HG02759 (cell line): ENCODE data around the gene PRKCSH.
A peak's percentile ranks its signal among the peaks of the same experiment; 100 is the strongest.
"Not testable (repeated sequence)": the region's sequence is repeated elsewhere in the genome, so short reads cannot be mapped to it uniquely, and the experiment has no call there.

Experiments
- ATAC-seq: cut with Tn5 transposase; IDR thresholded peaks from one replicate; pipeline ENCODE4 v1.9.1; 2021; ENCODE audit warnings: mild to moderate bottlenecking, moderate library complexity; ENCODE audit not compliant: unreplicated experiment

The PRKCSH gene

DNA sequence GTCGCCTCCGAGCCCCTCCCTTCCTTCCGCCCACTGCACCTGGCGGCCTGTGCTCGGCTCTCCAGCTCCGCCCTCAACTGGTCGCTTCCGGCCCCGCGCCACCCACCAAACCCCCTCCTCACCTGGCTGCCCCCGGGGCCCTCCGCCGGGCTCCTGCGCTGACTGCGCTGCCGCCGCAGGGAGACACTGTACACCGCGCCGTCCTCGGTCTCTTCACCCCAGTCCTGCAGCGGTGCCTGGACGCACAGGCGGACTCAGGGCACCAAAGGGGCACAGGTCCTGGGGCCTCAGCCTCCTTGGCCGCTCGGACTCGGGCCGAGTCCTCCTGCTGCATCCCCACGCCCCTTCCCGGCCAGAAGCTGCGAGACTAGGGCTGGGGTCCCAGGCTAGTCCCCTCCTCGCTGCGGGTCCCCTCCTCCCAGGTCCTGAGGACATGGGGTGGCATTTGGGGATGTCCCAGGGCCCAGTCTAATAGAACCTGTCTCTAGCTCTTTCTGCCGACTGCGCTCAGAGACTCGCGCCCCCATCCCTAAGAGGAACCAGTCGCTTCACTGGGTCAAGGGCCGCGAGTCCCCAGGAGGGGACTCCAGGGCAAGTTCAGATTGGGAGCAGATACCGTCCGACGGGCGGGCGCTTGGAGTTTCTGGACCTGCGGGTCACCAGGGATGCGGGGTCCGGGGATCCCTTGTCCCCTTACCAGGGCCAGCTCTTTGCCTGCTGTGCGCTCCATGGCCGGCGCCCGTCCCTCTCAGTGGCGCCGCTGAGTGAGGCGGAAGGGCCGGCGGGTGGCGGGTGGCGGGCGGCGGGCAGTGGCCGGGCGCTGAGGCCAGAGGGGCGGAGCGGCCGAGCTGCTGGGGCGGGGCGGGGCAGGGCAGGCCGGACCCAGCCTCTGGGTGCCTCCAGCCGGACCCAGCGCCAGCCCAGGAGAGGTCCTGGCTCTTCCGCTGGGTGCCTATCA is 16.6 kb upstream of the PRKCSH start, which contains the start of gene RGL3:
Gene RGL3, minus strand, starts transcription at position 766 of the 958 bp plus-strand sequence. Its CDS starts 36 bp downstream, at position 730.
- ATAC-seq = no peak

DNA sequence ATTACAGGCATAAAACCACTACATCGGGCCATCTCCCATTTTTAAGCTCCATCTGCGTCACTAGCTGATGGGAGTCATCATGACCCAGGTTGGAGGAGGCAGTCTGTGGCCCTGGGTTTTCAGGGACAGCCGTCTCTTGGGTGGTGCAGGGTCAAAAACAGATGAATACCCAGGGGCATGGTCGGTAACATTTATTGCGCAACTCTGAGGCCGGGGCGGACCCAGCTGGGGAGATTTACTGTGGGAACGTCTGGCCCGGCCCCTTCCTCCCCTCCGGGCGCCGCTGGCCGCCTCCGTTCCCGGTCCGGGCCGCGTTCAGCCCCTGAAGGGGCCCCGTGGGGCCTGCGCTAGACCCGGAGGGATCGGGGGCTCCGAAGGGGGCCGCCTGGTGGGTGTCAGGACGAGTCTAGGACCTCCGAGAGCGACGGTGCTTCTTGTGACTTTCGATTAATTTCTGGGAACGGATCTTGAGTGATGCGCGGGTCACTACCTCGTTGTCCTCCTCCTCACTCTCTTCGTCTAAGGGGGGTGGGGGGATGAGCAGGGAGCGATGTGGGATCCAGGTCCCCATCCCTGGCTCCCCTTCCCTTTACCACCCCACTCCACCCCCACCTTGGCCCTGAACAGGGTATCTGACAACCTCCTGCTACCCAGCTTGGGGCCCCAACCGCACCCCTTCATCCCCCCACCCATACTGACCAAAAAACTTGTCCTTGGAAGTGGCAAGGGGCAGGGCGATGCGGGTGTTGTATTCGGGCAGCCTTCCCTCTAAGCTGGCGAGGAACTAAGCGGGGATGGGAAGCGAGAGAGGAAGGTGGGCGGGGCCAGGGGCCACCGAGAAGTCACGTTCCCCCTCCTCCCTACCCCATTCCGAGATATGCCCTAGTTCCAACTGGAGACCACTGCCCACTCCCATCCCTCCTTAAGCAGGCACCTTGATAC is 14.7 kb upstream of the PRKCSH start:
- no peak for ATAC-seq

DNA sequence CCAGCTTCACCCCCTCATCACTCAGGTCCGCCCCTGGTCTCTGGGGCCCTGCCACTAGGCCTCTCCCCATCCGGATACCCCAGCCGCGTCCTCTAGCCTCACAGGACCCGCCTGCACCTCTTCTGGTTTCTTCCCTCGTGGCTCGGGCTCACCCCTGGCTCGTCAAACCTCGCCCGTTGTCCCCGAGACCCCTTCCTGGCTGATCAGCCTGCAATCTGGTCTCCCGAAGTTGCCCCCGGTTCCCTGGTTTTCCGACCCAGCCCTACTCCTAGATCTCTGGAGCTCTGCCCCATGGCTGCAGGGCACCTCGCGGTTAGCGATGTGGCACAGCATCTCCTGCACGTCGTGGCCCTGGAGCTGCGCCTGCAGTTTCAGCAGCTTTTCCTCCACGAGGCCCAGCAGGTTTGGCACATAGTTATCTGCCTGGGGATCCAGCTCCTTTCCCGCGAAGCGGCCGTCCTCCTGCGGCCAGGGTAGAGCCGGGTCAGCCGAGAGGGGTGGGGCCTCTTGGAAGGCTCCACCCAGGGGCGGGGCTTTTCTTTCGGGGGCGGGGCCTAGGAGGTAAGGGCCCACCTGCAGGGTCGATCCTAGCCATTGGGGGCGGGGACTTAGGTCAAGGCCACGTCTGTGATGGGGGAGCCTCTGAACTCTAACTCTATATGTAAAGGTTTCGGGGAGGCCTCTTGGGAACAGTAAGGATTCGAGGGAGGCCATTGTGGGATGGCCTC is 13.9 kb upstream of the PRKCSH start:
- peak; percentile 45 for ATAC-seq

DNA sequence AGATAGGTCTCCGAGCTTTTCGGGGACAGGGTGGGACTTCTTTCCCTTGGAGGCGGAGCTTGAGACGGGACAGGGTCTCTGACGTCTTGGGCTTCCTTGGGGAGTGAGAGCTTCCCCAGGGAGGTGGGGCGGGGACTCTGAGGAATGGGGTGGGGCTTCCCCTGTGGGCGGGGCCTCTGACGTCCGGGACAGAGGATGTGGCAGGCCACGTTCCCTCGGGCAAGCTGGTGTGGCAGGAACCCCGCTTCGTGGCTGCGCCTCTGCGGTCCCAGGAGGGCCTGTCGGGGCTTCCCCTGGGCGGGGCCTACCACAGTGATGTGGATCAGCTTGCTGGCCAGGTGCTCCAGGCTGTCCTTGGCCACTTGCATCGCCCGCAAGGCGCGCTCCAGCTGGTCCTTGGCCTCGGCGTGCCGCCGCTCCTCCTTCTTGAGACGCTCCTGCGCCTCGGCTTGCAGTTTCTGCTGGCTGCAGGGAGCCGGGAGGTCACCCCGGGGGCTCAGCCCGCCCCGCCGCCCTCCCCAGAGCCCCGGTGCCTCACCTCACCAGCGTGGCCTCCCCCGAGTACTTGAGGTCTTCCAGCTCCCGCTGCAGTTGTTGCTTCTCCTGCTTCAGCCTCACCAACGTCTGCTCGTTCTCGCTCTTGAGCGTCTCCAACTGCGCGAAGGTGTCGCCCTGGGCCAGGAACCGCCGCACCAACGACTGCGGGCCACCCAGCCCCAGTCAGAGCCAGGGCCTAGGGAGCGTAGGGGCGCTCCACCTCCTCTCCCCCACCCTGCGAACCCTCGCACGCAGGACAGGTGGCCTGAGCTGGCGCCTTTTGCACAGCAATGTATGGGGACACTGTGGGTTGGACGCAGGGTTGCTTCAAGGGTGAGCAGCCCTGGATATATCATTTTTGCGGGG is 13.0 kb upstream of the PRKCSH start:
- ATAC-seq = peak; percentile 71

DNA sequence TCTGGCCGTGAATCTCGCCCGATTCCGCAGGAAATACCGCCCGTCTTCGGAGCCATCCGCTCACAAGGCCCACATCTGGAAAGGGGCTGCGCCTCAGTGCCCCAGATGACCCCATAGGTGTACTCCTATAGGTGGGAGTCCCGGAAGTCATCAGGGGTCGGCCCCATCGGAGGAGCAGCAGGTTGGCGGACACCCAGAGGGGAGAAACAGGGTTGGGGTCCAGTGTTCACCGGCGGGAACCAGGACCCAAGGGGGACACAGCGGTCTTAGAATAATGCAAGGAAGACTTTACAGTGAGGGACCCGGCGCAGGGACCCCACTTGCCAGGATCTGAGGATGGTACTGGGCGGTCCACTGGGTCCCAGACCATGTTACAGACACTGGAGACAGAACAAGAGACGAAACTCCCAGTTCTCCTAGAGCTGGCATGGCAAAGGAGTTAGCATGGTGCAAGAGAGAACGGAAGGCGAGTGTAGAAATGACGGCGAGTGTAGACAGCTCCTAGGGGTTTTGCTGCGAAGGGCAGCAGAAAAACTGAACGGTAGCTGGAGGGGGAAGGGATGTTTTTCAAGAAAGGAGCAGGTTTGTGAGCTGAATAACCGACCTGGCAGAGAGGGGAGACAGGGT is 12.2 kb upstream of the PRKCSH start:
- ATAC-seq = no peak

DNA sequence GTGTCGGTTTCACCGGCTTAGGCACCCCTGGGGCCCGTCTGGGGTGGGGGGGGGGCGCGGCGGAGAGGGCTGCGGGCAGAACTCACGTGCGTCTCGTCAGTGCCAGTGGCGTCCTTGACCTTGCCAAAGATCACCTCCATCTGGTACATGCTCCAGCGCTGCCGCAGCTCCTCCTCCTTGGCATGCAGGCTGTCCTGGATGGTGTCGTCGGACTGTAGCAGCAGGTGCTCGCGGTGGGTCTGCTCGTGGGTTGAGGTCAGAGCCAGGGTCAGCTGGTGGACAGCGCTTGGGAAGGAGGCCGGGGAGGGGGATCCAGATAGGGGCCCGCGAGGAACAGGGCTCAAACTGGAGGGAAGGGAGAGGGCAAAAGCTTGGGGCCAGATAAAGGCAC is 11.6 kb upstream of the PRKCSH start:
- no peak for ATAC-seq

DNA sequence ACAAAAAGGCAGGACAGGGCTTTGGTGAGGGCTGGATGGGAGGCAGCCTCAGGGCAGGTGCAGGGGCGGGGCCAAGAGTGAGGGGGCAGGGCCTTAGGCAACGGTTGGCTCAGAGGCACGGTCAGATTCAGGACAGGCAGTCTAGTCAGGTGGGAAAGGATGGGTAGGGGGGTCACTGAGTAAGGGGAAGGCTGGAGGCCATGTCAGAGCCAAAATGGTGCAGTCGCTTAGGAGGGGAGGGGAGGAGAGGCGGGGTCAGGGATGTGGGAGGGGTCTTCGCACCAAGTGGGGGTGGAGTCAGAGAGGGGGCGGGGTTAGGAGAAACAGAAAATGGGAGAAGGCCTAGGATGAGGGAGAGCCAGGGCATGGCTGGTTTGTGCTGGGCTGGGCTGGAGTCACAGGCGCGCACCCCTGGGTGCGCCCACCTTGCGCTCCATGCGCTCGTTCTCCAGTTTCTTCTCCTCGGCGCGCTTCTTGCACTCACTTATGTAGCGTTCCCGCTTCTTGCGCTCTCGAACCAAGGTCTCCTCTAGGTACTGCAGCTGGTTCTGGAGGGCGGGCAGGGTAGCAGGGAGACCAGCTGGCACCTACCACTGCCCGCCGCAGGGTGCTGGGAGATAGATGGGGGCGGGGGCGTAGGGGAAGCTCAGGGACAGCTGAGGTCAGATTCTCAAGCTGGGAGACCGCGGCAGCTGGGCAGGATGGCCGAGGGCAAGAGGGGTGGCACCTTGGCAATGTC is 9.5 kb upstream of the PRKCSH start:
- no peak for ATAC-seq

DNA sequence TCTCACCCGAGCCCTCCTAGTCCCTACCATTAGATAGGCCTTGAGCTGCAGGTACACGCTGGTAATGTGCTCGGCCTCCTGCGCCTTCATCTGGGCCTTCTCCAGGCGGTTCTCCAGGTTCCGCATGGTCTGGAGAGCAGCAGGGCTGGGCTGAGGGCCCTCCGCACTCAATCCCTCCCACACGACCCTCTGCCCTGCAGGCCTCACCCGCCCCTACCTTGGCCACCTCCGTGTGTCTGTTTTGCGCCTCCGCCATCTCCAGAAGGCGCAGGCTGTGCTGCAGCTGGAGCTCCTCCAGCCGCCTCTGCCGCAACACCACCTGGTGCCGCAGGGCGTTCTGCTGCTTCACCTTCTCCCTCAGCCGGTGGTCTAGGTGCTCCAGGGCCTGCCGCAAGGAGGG is 8.8 kb upstream of the PRKCSH start:
- ATAC-seq = no peak

DNA sequence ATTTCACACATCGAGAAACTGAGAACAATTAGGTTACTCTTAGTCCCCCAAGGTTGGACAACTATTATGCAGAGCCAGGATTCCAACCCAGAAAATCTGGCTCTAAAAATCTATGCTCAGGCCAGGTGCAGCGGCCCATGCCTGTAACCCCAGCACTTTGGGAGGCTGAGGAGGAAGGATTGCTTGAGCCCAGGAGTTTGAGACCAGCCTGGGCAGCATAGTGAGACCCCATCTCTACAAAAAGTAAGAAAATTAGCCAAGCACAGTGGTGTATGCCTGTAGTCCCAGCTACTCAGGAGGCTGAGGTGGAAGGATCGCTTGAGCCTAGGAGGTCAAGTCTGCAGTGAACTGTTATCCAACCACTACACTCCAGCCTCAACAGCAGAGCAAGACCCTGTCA is 1.9 kb upstream of the PRKCSH start:
- not testable (repeated sequence) for ATAC-seq

DNA sequence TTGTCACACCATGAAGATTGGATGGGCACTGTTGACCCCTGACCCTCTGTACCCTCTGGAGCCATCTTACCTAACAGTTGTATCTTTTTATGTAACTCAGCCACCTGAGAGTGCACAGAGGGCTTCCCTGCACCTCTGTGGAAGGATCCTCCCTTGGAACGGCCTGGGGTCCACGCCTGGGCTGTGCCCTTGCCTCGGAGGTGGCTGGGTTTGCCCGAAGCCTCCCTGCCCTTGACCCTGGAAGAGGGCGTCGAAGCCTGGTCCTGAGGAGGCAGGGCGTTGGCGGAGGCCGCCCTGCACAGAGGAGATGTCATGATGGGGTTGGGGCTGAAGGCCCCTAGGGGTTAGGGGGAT is 755 bp upstream of the PRKCSH start:
- peak; percentile 16 for ATAC-seq

DNA sequence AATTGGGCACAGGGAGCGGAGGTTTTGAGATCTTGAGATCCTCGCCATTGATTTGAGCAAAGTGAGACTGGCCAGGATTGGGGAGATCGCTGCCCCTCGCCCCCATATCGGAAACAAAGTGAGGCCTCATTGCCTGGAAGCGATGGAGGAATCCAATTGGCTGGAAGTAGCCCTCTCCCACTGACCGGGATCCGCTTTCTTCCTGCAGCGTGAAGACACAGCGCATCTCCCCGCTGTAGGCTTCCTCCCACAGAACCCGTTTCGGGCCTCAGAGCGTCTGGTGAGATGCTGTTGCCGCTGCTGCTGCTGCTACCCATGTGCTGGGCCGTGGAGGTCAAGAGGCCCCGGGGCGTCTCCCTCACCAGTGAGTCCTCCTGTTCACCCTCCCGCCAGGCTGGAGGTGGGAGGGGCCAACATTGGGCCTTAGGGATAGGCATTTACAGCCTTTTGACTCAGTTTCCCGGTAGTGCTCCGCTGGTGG is 438 bp downstream of the PRKCSH start:
- no peak for ATAC-seq

DNA sequence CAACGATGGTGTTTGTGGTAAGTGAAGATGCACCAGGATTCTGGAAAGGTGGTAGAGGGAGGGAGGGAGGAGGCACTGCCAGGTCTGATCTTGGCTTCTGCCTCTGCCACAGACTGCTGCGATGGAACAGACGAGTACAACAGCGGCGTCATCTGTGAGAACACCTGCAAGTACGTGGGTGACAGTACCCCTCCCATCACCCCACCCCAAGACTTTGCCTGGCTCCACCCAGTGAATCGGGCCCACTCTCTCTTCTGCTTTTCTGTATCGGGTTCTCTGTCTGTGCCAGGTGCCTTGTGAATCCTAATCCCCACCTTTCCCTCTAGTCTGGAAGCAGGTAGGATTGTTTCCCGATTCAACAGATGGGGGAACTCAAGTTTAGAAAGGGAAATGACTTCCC is 2.5 kb downstream of the PRKCSH start:
- no peak for ATAC-seq

DNA sequence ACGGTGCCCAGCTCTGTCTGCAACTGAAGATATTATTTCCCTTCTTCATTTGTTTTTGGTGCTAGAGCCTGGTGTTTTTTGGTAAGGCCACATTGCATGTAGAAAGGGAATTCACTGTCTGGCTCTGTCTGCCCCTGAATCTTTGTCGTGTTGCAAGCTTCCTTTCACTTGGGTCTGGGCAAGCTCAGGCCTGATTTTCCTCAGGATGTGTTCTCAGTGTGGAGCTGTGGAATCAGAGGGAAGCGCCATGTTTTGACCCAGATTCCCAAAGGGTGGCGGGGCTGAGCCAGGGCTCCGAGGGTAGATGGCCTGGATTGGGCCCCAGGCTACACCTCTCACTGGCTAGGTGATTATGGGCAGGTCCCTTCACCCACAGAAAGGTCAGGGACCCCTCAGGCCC is 8.6 kb downstream of the PRKCSH start:
- no peak for ATAC-seq

DNA sequence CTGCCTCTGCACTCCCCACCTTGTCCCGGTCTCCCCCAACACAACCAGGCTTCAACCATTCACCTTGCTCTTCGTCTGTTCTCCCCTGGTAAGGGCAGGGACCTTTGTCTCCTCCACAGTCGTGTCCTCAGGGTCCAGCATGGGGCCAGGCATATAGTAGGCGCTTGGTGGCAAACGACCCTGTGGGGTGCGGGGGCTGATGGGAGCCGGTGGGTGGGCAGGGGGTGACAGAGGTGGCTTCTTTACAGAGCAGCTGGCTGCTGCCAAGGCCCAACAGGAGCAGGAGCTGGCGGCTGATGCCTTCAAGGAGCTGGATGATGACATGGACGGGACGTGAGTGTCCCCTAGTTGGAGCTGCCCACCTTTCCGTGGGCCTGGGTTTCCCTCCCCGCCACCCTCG is 9.7 kb downstream of the PRKCSH start:
- ATAC-seq = no peak

DNA sequence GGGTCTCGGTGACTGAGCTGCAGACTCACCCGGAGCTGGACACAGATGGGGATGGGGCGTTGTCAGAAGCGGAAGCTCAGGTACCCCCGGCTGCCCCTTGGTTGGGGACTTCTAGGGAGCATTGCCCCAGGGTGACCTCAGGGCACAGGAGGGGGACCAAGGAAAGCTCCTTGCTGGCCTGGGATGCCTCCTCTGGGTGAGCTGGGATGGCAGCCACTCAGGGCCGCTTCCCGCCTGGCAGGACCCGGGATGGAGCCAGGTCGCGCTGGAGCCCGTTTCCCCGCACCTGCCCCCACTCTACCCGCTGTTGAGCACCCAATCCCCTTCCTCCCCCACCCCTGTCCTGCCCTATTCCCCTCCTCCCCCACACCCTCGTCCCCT is 10.8 kb downstream of the PRKCSH start:
- ATAC-seq = no peak

DNA sequence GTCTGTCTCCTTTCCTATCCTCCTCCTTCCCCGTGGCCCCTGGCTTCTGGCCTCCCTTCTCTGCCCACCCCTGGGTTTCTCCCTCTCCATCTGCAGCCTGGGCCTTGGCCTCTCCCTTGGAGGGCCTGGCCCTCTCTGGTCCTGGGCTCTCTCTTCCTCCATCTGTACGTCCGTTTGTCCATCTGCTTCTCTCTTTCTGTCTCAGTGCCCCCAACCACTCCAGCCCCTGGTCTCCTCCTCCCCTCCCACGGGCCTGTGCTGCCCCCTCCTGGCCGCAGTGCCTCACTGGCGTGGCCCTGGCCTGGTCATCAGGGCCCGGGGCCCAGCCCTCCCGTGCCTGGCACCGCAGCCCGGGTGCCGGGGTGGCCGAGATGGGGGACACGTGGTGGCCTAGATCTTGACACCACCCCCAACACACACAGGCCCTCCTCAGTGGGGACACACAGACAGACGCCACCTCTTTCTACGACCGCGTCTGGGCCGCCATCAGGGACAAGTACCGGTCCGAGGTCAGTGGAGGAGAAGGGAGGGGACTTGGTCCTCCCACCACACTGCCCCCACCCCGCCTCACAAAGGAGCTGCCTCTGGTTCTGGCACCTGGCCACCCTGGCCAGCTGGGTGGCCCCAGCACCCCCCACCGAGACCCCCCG is 11.3 kb downstream of the PRKCSH start:
- ATAC-seq = no peak

DNA sequence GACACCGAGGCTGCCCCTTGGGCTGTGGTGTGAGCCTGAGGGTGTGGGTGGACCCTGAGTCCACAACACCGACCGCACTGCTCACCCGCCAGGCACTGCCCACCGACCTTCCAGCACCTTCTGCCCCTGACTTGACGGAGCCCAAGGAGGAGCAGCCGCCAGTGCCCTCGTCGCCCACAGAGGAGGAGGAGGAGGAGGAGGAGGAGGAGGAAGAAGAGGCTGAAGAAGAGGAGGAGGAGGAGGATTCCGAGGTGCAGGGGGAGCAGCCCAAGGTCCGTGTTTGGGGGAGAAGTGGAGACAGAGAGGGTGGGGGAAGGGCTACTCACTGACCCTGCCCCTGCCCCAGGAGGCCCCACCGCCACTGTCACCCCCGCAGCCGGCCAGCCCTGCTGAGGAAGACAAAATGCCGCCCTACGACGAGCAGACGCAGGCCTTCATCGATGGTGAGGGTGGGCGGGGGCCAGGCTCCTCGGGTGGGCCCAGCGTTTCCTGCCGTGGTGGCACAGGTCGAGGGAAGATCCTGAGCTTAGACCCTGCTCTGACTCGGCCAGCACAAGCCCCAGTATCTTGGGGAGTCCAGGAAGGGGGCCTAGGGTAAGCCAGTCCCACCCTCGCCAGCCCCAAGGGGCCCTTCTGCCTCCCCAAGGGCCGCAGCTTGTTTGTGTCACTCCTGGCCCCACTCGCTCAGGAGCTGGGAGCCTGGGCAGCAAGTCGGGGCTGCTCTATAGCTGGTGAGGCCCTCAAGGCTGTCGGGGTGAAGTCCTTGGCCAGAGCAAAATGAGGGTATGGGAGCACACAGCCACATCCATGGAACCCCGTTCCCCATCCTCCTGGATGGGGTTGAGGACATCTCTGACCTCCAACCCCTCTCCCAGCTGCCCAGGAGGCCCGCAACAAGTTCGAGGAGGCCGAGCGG is 12.2 kb downstream of the PRKCSH start:
- ATAC-seq = no peak
